ENCODE measurements around the gene LRCH4. TPM values are rescaled to one million over a fixed set of nuclear protein-coding genes. Genes with fewer than 3 reads are reported as not detected.

The LRCH4 gene
- total RNA-seq, 6 experiments from 2014 or later = 34.7 to 40.6 (median 38.5) TPM

GRCh38 chr7:100571829-100572116, 14.2 kb downstream of the LRCH4 start:
- H3K27ac Mint-ChIP-seq = no peak overlapping the region
- peaks cover 19% of the 10 kb centered on the region for H3K27me3 Mint-ChIP-seq (ENCODE audit: insufficient read depth)
- H3K4me3 Mint-ChIP-seq = no peak overlapping the region; the same call in 1 of the 2 replicates
- peaks cover 12% of the 10 kb centered on the region; the same call in 1 of the 2 replicates for H3K4me1 Mint-ChIP-seq (ENCODE audit: low read depth)
- TF ChIP-seq CTCF (IDR thresholded peaks at IDR 0.05) = no peak
- no peaks in the 10 kb centered on the region for H3K9me3 Mint-ChIP-seq
- H3K36me3 Mint-ChIP-seq (ENCODE audit: low read depth) = no peaks in the 10 kb centered on the region
- DNase-seq = no peak

DNA sequence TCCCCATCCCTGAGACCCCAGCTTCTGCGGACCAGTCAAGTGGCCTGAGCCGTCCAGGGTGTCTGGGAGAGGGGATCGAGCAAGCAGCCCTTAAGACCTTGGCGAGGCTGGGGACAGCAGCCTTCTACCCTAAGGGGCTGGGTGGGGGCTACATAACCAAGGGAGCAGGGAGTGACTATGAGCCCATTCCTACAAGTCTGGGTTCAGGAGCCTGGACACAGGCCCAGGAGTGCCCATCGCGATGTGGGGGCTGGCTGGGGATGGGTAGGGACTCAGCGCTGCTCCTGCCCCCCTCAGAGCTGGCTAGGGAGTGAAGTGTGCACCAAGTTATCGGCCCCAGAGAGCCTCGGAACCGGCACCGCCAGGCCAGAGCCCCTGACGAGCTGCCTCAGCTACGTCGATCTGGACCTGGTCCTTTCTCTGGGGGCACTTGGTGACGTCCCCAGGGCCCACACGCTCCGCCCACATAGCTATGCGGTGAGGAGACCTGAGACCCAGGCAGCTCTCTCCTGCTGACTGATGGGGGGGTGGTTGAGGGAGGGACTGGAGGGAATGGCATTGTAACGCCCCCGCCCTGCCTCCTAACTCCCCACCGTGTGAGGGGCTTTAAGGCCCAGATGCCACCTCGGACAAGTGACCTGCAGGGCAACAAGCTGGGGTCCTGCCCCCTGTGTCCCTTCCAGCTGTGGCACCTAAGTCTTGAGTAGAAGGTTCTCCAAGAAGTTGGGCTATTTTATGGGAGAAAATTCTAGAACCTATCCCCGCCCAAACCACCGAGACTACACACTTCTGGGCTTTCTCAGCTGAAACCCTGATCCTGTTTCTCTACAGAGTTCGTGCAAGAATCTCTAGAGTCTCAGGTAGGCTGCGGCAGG, 14.7 kb downstream of the LRCH4 start:
- H3K36me3 Mint-ChIP-seq (ENCODE audit: low read depth) = no peaks in the 10 kb centered on the region
- no peak overlapping the region for H3K4me3 Mint-ChIP-seq
- TF ChIP-seq CTCF (IDR thresholded peaks at IDR 0.05) = no peak
- H3K9me3 Mint-ChIP-seq = no peaks in the 10 kb centered on the region
- H3K27me3 Mint-ChIP-seq (ENCODE audit: insufficient read depth) = peaks cover 17% of the 10 kb centered on the region
- no peak for DNase-seq
- H3K4me1 Mint-ChIP-seq (ENCODE audit: low read depth) = peaks cover 15% of the 10 kb centered on the region; the same call in 1 of the 2 replicates
- no peak overlapping the region for H3K27ac Mint-ChIP-seq

- H3K4me3 Mint-ChIP-seq = no peak overlapping the region
- DNase-seq = no peak
- H3K27me3 Mint-ChIP-seq (ENCODE audit: insufficient read depth) = peaks cover 13% of the 10 kb centered on the region
- H3K27ac Mint-ChIP-seq = no peak overlapping the region
- no peaks in the 10 kb centered on the region for H3K36me3 Mint-ChIP-seq (ENCODE audit: low read depth)
- peaks cover 15% of the 10 kb centered on the region; the same call in 1 of the 2 replicates for H3K4me1 Mint-ChIP-seq (ENCODE audit: low read depth)
- TF ChIP-seq CTCF (IDR thresholded peaks at IDR 0.05) = peak; percentile 67
- H3K9me3 Mint-ChIP-seq = no peaks in the 10 kb centered on the region
Observed at GRCh38 chr7:100568896-100569844, 16.8 kb downstream of the LRCH4 start.

DNA sequence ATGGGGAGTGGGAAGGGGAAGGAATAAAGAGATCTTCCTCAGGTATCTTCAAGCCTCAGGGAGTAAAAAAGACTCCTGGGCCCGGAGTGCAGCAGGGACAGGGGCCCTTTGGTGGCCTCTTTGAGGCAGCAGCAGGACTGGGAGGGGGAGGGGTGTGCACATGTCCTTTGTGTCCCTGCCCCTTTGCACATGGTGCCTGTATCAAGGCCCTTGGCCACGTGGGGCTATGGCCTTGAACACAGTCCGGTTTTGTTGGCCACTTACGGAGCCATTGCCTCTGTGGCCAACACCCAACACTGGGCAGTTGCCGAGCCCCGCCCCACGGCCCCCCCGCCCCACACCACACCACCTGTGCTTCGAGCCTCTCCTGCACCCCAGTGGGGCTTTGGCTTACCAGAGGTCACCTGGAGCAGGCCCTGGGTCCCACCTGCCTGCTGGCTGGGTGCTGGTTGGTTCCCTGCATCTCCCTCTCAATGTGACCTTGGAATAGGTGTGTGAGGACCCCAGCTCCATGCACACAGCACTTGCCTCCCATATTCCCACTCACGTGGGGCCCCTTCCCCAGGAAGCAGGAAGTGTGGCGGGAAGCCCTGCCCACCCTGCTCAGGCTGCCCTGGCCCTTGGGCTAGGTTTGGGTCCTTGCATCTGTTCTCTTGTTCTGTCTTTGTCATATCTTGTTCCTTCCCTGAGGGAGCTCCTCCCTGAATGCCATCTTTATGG, 17.6 kb downstream of the LRCH4 start:
- Mint-ChIP-seq H3K36me3 (ENCODE audit: low read depth) (no peaks in the 10 kb centered on the region), H3K27ac (no peak overlapping the region), H3K9me3 (no peaks in the 10 kb centered on the region), H3K27me3 (ENCODE audit: insufficient read depth) (peaks cover 13% of the 10 kb centered on the region), H3K4me3 (no peak overlapping the region), H3K4me1 (ENCODE audit: low read depth) (peaks cover 15% of the 10 kb centered on the region; the same call in 1 of the 2 replicates)
- no peak for DNase-seq
- TF ChIP-seq CTCF (IDR thresholded peaks at IDR 0.05) = no peak

DNA sequence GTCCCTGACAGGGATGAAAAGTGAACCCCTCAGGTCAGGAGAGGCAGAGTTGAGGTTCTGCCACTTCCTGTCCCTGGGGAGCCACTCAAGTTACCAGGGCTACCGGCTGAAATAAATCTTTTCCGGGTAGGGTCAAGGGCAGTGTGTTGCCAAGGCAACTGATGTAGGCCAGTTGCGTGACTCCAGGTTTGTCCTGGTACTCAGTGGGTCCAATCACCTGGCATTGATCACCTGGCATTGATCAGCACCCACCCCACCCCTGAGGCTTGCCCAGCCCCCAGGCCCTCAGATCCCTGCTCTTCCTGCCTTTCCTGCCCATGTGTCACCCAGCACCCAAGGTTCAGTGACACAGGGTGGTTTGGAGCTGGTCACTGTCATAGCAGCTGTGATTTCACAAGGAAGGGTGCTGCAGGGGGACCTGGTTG, 18.2 kb downstream of the LRCH4 start:
- Mint-ChIP-seq H3K27me3 (ENCODE audit: insufficient read depth) (peaks cover 13% of the 10 kb centered on the region), H3K27ac (no peak overlapping the region), H3K9me3 (no peaks in the 10 kb centered on the region), H3K4me3 (no peak overlapping the region), H3K36me3 (ENCODE audit: low read depth) (no peaks in the 10 kb centered on the region), H3K4me1 (ENCODE audit: low read depth) (peaks cover 15% of the 10 kb centered on the region; the same call in 1 of the 2 replicates)
- no peak for TF ChIP-seq CTCF (IDR thresholded peaks at IDR 0.05)
- DNase-seq = no peak

Measured in HFFc6 (cell line).